Activated T-helper 2 cell treated with anti-CD3 and anti-CD28 coated beads, Interferon-gamma antibody, Interleukin-2, Interleukin-4, amounts not matched to agents 10 μg/mL and 5 μg/mL and 100 μg/mL, durations not matched to agents 14 hours and 24 hours and 36 hours (primary cell): Measurements from ENCODE around the gene AKAP9. TPM values are rescaled to one million over a fixed set of nuclear protein-coding genes. Genes with fewer than 3 reads are reported as not detected.

Source experiments
- DNase-seq: peaks from one replicate; pipeline ENCODE4 v3.0.0; 2021; ENCODE audit warnings: low spot score
- H3K27ac Mint-ChIP-seq: one replicate; pipeline ENCODE4 v1.8.0; 2021; ENCODE audit warnings: mixed read lengths
- H3K27me3 Mint-ChIP-seq: one replicate; pipeline ENCODE4 v1.8.0; 2021; ENCODE audit warnings: low read depth, mixed read lengths
- H3K36me3 Mint-ChIP-seq: one replicate; pipeline ENCODE4 v1.8.0; 2021; ENCODE audit warnings: low read depth, mixed read lengths
- H3K4me1 Mint-ChIP-seq: one replicate; pipeline ENCODE4 v1.8.0; 2021; ENCODE audit warnings: low read depth, mixed read lengths
- H3K4me3 Mint-ChIP-seq: one replicate; pipeline ENCODE4 v1.8.0; 2021; ENCODE audit warnings: low read depth, mild to moderate bottlenecking, moderate library complexity, mixed read lengths
- H3K9me3 Mint-ChIP-seq: one replicate; pipeline ENCODE4 v1.8.0; 2021; ENCODE audit warnings: mixed read lengths
- intact Hi-C: fragments of 100-400 bp; cut with micrococcal nuclease; formaldehyde crosslinking; loops from one replicate; pipeline ENCODE4 v1.15.1; 2023
- total RNA-seq: library from RNA; stranded (reverse); gene quantifications from 2 replicates; pipeline ENCODE4 v1.2.3, GENCODE V29; 2022

The AKAP9 gene
- total RNA-seq, 1 donor from 2014 or later = 36.2 TPM

- Mint-ChIP-seq H3K27me3 (no peaks in the 10 kb centered on the region), H3K27ac (no peak overlapping the region)
Observed at GRCh38 chr7:92034116-92034515, 93.5 kb downstream of the AKAP9 start.

DNA sequence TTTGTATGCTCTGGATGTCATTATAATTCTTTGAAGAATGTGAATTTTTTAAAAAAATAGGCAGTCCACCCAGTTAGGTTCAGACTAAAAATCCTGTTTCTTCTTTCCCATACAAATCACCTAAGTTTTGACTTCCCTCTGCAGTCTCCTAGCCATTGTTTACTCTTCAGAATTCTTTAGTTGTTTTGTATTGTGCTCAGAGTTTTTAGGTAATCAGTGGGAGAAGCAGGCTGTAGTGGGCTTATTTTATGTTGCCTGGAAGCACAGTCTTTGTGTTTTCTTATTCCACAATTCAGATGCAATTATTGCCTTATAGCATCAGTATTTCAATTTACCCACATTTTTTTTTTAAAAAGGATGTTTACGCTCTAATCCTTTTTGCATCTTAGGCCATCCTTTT, 94.9 kb downstream of the AKAP9 start:
- H3K4me3 Mint-ChIP-seq = no peak overlapping the region
- no peak overlapping the region for H3K27ac Mint-ChIP-seq
- H3K4me1 Mint-ChIP-seq = peaks cover 2% of the 10 kb centered on the region
- intact Hi-C loops = no loop called here
- peaks cover 27% of the 10 kb centered on the region for H3K36me3 Mint-ChIP-seq
- no peaks in the 10 kb centered on the region for H3K27me3 Mint-ChIP-seq
- no peaks in the 10 kb centered on the region for H3K9me3 Mint-ChIP-seq
- no peak for DNase-seq

More at GRCh38 chr7:92034116-92034515, 93.5 kb downstream of the AKAP9 start:
- Mint-ChIP-seq H3K36me3 (peaks cover 27% of the 10 kb centered on the region), H3K4me3 (no peak overlapping the region), H3K4me1 (peaks cover 2% of the 10 kb centered on the region), H3K9me3 (no peaks in the 10 kb centered on the region)
- intact Hi-C loops = no loop called here
- DNase-seq = no peak

DNA sequence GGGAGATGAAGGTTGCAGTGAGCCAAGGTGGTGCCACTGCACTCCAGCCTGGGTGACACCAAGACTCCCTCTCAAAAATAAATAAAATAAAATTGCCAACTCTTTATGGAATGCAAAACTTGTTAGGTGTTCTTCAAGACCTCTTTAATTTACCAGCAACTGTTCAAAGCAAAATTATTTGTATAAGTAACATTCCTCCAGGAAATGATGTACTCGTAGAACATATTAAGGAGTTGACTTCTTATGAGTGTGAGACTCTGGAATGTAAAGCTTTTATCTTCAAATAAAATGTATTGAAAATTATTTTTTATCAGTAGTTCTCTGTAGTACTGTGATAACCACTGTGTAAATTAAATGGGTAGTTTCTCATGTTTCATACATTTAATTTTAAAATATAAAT, 99.2 kb downstream of the AKAP9 start:
- peaks cover 29% of the 10 kb centered on the region for H3K36me3 Mint-ChIP-seq
- intact Hi-C loops = no loop called here
- DNase-seq = no peak
- no peaks in the 10 kb centered on the region for H3K27me3 Mint-ChIP-seq
- H3K27ac Mint-ChIP-seq = no peak overlapping the region
- H3K9me3 Mint-ChIP-seq = no peaks in the 10 kb centered on the region
- H3K4me3 Mint-ChIP-seq = no peak overlapping the region
- no peaks in the 10 kb centered on the region for H3K4me1 Mint-ChIP-seq

DNA sequence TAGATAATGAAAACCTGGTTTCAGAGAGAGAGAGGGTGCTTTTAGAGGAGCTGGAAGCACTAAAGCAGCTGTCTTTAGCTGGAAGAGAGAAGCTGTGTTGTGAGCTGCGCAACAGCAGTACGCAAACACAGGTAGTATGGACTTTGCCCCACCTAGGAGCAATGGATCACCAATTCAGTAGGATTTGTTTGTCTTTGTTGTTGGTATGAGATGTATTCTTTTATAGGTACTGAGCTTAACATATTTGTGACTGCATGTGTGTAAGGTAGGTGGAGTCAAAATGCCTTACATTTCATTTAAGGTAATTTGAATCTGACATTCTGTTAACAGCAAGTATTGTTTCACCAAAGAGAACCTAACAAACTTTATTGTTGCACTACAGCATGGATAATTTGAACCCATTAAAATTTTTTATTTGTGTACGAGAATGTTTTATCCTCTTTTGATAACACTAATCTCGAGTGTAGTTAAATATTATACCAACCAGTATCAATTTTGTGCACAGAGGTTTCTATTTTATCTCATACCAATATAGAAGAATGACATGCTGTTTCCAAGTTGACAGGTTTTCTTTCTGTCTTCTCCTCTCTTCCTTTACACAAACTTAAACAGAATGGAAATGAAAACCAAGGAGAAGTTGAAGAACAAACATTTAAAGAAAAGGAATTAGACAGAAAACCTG, 101.5 kb downstream of the AKAP9 start:
- no peak for DNase-seq
- Mint-ChIP-seq H3K36me3 (peaks cover 42% of the 10 kb centered on the region), H3K4me1 (no peaks in the 10 kb centered on the region), H3K27me3 (no peaks in the 10 kb centered on the region), H3K4me3 (no peak overlapping the region), H3K9me3 (no peaks in the 10 kb centered on the region), H3K27ac (no peak overlapping the region)
- intact Hi-C loops = no loop called here

DNA sequence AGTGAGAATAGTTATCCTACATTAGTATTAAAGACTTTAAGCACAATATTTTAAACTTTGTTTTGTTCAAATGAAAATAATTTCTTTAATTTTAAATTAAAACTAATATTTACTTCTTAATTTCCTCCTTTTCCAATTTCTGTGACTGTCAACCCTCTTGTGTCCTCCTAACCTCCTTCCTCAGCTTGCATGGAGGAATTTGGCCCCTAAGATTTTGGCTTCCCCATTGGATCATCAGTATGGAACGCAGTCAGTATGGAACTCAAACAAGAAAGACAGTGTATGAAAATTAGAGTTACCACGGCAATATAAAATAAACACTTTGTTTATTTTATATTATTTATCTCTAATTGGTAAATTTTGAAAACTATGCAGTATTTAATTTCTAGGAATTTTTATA, 102.4 kb downstream of the AKAP9 start:
- Mint-ChIP-seq H3K27ac (no peak overlapping the region), H3K9me3 (no peaks in the 10 kb centered on the region), H3K27me3 (no peaks in the 10 kb centered on the region), H3K4me3 (no peak overlapping the region), H3K4me1 (no peaks in the 10 kb centered on the region), H3K36me3 (peaks cover 41% of the 10 kb centered on the region)
- no peak for DNase-seq
- intact Hi-C loops = no loop called here

GRCh38 chr7:92043637-92044036, 103.0 kb downstream of the AKAP9 start:
- no peak overlapping the region for H3K27ac Mint-ChIP-seq
- H3K4me1 Mint-ChIP-seq = no peaks in the 10 kb centered on the region
- no peak for DNase-seq
- intact Hi-C loops = no loop called here
- H3K4me3 Mint-ChIP-seq = no peak overlapping the region
- H3K9me3 Mint-ChIP-seq = no peaks in the 10 kb centered on the region
- H3K36me3 Mint-ChIP-seq = peaks cover 39% of the 10 kb centered on the region
- no peaks in the 10 kb centered on the region for H3K27me3 Mint-ChIP-seq

DNA sequence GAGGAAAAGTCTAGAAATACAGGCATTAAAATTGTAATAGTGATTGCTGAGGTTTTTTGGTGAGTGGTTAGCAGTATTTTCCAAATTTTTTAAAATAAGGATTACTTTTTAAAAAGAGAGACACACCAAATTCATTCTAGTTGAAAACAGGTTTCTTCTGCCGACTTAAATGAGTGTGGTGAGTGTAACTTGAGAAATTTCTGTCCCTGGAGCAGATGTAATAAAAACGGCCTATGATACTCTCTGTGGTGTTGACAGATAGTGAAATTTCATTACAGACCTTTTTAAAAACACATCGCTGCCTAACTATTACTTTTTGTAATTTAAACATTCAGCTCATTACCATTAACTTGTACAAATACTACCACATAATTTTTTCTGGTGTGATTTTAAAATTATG, 103.5 kb downstream of the AKAP9 start:
- intact Hi-C loops = no loop called here
- no peaks in the 10 kb centered on the region for H3K4me1 Mint-ChIP-seq
- DNase-seq = no peak
- H3K36me3 Mint-ChIP-seq = peaks cover 39% of the 10 kb centered on the region
- no peaks in the 10 kb centered on the region for H3K9me3 Mint-ChIP-seq
- H3K4me3 Mint-ChIP-seq = no peak overlapping the region
- H3K27me3 Mint-ChIP-seq = no peaks in the 10 kb centered on the region
- no peak overlapping the region for H3K27ac Mint-ChIP-seq

DNA sequence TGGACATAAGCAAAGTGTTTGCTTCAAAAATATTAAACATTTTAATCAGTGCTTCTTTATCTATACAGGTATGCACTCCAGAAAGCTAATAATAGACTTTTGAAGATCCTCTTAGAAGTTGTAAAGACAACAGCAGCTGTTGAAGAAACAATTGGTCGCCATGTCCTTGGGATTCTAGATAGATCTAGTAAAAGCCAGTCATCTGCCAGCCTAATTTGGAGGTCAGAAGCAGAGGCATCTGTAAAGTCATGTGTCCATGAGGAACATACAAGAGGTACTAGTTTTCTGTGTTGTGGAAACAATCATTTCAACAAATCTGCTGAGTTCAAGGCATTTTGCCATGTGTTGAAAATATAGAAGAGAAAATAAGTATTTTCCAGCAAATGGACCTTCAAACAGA, 104.3 kb downstream of the AKAP9 start:
- H3K9me3 Mint-ChIP-seq = no peaks in the 10 kb centered on the region
- H3K36me3 Mint-ChIP-seq = peaks cover 42% of the 10 kb centered on the region
- no peak for DNase-seq
- H3K4me3 Mint-ChIP-seq = no peak overlapping the region
- H3K27ac Mint-ChIP-seq = no peak overlapping the region
- H3K27me3 Mint-ChIP-seq = no peaks in the 10 kb centered on the region
- intact Hi-C loops = no loop called here
- no peaks in the 10 kb centered on the region for H3K4me1 Mint-ChIP-seq

- no peak for DNase-seq
- H3K27ac Mint-ChIP-seq = no peak overlapping the region
- no peaks in the 10 kb centered on the region for H3K4me1 Mint-ChIP-seq
- no peak overlapping the region for H3K4me3 Mint-ChIP-seq
- H3K27me3 Mint-ChIP-seq = no peaks in the 10 kb centered on the region
- no peaks in the 10 kb centered on the region for H3K9me3 Mint-ChIP-seq
- H3K36me3 Mint-ChIP-seq = peaks cover 21% of the 10 kb centered on the region
- intact Hi-C loops = no loop called here
Observed at GRCh38 chr7:92051655-92052054, 111.0 kb downstream of the AKAP9 start.

- intact Hi-C loops = no loop called here
- Mint-ChIP-seq H3K4me3 (no peak overlapping the region), H3K27me3 (no peaks in the 10 kb centered on the region), H3K9me3 (no peaks in the 10 kb centered on the region), H3K36me3 (peaks cover 17% of the 10 kb centered on the region), H3K4me1 (no peaks in the 10 kb centered on the region), H3K27ac (no peak overlapping the region)
- no peak for DNase-seq
Observed at GRCh38 chr7:92052159-92052558, 111.5 kb downstream of the AKAP9 start.

- intact Hi-C loops = no loop called here
Observed at GRCh38 chr7:92052684-92053083, 112.0 kb downstream of the AKAP9 start.

GRCh38 chr7:92053312-92053711, 112.7 kb downstream of the AKAP9 start:
- Mint-ChIP-seq H3K9me3 (no peaks in the 10 kb centered on the region), H3K4me3 (no peak overlapping the region), H3K27me3 (no peaks in the 10 kb centered on the region), H3K27ac (no peak overlapping the region), H3K4me1 (peaks cover 10% of the 10 kb centered on the region), H3K36me3 (peaks cover 16% of the 10 kb centered on the region)
- DNase-seq = no peak
- intact Hi-C loops = no loop called here

More at GRCh38 chr7:92052684-92053083, 112.0 kb downstream of the AKAP9 start:
- no peak overlapping the region for H3K27ac Mint-ChIP-seq
- no peak for DNase-seq
- no peaks in the 10 kb centered on the region for H3K27me3 Mint-ChIP-seq
- H3K4me3 Mint-ChIP-seq = no peak overlapping the region
- peaks cover 16% of the 10 kb centered on the region for H3K36me3 Mint-ChIP-seq
- H3K9me3 Mint-ChIP-seq = no peaks in the 10 kb centered on the region
- peaks cover 4% of the 10 kb centered on the region for H3K4me1 Mint-ChIP-seq

- peaks cover 19% of the 10 kb centered on the region for H3K4me1 Mint-ChIP-seq
- DNase-seq = no peak
- peaks cover 8% of the 10 kb centered on the region for H3K36me3 Mint-ChIP-seq
- intact Hi-C loops = no loop called here
- no peaks in the 10 kb centered on the region for H3K9me3 Mint-ChIP-seq
- no peak overlapping the region for H3K4me3 Mint-ChIP-seq
- H3K27me3 Mint-ChIP-seq = no peaks in the 10 kb centered on the region
- no peak overlapping the region for H3K27ac Mint-ChIP-seq
Observed at GRCh38 chr7:92056286-92056685, 115.6 kb downstream of the AKAP9 start.

DNA sequence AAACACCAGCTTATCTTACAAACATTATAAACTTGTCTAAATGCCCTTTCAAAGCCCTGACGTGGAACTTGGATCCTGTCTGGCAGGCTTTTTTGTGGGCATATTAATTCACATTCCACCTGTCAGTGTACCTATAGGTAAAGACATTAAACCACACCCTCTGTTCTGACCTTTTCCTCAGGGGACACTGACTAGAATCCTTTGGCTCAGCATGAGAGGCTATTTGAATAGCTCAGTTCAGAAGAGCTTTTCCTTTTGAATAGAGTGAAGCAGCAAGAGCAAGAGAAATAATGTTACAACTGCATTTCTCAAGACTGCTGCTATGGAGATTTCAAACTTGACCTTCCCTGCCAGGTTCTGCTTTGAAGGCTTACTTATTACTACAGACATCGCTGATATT, 116.7 kb downstream of the AKAP9 start:
- Mint-ChIP-seq H3K36me3 (peaks cover 8% of the 10 kb centered on the region), H3K9me3 (no peaks in the 10 kb centered on the region), H3K27ac (no peak overlapping the region), H3K27me3 (no peaks in the 10 kb centered on the region), H3K4me1 (peaks cover 20% of the 10 kb centered on the region), H3K4me3 (no peak overlapping the region)
- no peak for DNase-seq
- intact Hi-C loops = no loop called here
